HepG2 (cell line): ENCODE results near the gene EBP. TPM values are rescaled to one million over a fixed set of nuclear protein-coding genes. Genes with fewer than 3 reads are reported as not detected.

Experiments used
- ZNF354B ChIP-seq: sonication (generic); formaldehyde crosslinking; IDR thresholded peaks from 2 replicates; pipeline ENCODE4 v1.8.0; 2022; ENCODE audit warnings: mild to moderate bottlenecking, missing genetic modification reagents
- ZNF781 ChIP-seq: sonication (generic); formaldehyde crosslinking; IDR thresholded peaks from 2 replicates; pipeline ENCODE4 v1.5.1; 2020; ENCODE audit warnings: borderline replicate concordance, mild to moderate bottlenecking, missing genetic modification reagents; ENCODE audit errors: not compliant biosample characterization
- polyA plus RNA-seq, 8 experiments: library from polyadenylated mRNA; depleted of rRNA in 3 of 8; stranded (reverse) in 7 of 8; unstranded in 1 of 8; fragments of >200 nt; fragmentation: Illumina TruSeq in 4 of 8; extraction: Trizol in 4 of 8; gene quantifications; 2 replicates each; pipeline versions ENCODE4 v1.2.1 to v1.2.3, GENCODE V29; 2011 to 2016; ENCODE audit warnings: low read depth in 4 of 8, missing spikeins in 1 of 8, mixed read lengths in 1 of 8; ENCODE audit not compliant: insufficient read depth in 1 of 8
- total RNA-seq, 5 experiments: library from RNA; depleted of rRNA; stranded (reverse); fragments of >200 nt; fragmentation: Illumina TruSeq; extraction: Trizol; gene quantifications; 2 replicates each; pipeline ENCODE4 v1.2.3, GENCODE V29; 2016; ENCODE audit warnings: low read depth in 1 of 5
- TF ChIP-seq, protein P1 (sequence below): sonication (generic); formaldehyde crosslinking; IDR thresholded peaks from 2 replicates; pipeline ENCODE4 v1.5.0; 2020; ENCODE audit warnings: mild to moderate bottlenecking, missing genetic modification reagents, borderline replicate concordance
- TF ChIP-seq, protein P2 (sequence below): IDR thresholded peaks from 2 replicates; pipeline ENCODE4 v1.6.1; 2012; ENCODE audit warnings: low read length, improper control_type of control experiment
- TF ChIP-seq, protein P3 (sequence below): sonication (generic); formaldehyde crosslinking; IDR thresholded peaks from 2 replicates; pipeline ENCODE4 v1.9.0; 2021; ENCODE audit warnings: missing genetic modification reagents, borderline replicate concordance

Gene EBP
- total and polyA plus RNA-seq, 2 of the 13 experiments (the other 11 are each of a cell fraction or from before 2014, with no cell fraction given) = 106 to 260 TPM

DNA sequence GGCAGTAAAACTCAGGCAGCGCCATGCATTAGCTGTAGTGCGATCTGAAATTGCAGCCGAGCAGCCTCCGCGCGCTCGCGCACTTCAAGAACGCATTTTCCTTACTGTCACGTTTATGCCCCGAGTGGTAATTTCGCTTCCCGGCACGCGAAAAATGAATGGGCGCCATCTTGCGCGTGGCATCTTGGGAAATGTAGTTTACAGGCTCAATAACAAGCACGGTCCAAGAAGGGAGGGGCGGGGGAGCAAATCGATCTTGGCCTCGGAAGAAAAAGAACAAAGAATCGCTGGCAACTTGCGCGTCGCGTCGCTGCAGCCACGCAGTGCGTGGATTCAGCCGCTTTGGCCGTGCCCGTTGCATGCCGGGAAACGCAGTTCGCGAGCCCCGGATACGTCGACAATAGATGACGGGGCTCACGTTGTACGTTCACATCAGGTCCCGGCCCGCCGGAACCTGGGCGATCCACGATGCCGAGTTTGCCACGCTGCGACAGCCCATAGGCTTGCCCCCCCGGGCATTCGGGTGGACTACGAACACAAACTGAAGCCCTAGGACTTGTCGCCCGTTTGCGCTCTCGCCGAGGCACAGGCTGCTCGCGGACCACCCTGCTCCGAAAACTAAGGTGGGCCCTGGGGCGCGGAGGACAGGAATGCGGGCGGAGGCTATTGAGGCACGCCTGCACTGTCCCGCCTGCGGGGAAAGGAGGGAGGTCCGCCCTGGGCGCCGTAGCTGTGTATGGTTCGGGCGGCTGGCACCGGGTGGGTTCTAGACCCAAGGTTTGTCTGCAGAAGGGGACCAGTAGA, 45.6 kb upstream of the EBP start, which contains the start of gene FTSJ1 (continued):
- TF ChIP-seq, protein P1, sequence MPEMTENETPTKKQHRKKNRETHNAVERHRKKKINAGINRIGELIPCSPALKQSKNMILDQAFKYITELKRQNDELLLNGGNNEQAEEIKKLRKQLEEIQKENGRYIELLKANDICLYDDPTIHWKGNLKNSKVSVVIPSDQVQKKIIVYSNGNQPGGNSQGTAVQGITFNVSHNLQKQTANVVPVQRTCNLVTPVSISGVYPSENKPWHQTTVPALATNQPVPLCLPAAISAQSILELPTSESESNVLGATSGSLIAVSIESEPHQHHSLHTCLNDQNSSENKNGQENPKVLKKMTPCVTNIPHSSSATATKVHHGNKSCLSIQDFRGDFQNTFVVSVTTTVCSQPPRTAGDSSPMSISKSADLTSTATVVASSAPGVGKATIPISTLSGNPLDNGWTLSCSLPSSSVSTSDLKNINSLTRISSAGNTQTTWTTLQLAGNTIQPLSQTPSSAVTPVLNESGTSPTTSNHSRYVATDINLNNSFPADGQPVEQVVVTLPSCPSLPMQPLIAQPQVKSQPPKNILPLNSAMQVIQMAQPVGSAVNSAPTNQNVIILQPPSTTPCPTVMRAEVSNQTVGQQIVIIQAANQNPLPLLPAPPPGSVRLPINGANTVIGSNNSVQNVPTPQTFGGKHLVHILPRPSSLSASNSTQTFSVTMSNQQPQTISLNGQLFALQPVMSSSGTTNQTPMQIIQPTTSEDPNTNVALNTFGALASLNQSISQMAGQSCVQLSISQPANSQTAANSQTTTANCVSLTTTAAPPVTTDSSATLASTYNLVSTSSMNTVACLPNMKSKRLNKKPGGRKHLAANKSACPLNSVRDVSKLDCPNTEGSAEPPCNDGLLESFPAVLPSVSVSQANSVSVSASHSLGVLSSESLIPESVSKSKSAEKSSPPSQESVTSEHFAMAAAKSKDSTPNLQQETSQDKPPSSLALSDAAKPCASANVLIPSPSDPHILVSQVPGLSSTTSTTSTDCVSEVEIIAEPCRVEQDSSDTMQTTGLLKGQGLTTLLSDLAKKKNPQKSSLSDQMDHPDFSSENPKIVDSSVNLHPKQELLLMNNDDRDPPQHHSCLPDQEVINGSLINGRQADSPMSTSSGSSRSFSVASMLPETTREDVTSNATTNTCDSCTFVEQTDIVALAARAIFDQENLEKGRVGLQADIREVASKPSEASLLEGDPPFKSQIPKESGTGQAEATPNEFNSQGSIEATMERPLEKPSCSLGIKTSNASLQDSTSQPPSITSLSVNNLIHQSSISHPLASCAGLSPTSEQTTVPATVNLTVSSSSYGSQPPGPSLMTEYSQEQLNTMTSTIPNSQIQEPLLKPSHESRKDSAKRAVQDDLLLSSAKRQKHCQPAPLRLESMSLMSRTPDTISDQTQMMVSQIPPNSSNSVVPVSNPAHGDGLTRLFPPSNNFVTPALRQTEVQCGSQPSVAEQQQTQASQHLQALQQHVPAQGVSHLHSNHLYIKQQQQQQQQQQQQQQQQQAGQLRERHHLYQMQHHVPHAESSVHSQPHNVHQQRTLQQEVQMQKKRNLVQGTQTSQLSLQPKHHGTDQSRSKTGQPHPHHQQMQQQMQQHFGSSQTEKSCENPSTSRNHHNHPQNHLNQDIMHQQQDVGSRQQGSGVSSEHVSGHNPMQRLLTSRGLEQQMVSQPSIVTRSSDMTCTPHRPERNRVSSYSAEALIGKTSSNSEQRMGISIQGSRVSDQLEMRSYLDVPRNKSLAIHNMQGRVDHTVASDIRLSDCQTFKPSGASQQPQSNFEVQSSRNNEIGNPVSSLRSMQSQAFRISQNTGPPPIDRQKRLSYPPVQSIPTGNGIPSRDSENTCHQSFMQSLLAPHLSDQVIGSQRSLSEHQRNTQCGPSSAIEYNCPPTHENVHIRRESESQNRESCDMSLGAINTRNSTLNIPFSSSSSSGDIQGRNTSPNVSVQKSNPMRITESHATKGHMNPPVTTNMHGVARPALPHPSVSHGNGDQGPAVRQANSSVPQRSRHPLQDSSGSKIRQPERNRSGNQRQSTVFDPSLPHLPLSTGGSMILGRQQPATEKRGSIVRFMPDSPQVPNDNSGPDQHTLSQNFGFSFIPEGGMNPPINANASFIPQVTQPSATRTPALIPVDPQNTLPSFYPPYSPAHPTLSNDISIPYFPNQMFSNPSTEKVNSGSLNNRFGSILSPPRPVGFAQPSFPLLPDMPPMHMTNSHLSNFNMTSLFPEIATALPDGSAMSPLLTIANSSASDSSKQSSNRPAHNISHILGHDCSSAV (CRISPR knock-in tag) = no peak
- TF ChIP-seq ZNF781 (CRISPR knock-in tag) (no peak), ZNF354B (CRISPR knock-in tag) (no peak)
- TF ChIP-seq, protein P2, sequence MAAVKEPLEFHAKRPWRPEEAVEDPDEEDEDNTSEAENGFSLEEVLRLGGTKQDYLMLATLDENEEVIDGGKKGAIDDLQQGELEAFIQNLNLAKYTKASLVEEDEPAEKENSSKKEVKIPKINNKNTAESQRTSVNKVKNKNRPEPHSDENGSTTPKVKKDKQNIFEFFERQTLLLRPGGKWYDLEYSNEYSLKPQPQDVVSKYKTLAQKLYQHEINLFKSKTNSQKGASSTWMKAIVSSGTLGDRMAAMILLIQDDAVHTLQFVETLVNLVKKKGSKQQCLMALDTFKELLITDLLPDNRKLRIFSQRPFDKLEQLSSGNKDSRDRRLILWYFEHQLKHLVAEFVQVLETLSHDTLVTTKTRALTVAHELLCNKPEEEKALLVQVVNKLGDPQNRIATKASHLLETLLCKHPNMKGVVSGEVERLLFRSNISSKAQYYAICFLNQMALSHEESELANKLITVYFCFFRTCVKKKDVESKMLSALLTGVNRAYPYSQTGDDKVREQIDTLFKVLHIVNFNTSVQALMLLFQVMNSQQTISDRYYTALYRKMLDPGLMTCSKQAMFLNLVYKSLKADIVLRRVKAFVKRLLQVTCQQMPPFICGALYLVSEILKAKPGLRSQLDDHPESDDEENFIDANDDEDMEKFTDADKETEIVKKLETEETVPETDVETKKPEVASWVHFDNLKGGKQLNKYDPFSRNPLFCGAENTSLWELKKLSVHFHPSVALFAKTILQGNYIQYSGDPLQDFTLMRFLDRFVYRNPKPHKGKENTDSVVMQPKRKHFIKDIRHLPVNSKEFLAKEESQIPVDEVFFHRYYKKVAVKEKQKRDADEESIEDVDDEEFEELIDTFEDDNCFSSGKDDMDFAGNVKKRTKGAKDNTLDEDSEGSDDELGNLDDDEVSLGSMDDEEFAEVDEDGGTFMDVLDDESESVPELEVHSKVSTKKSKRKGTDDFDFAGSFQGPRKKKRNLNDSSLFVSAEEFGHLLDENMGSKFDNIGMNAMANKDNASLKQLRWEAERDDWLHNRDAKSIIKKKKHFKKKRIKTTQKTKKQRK = no peak
- TF ChIP-seq, protein P3, sequence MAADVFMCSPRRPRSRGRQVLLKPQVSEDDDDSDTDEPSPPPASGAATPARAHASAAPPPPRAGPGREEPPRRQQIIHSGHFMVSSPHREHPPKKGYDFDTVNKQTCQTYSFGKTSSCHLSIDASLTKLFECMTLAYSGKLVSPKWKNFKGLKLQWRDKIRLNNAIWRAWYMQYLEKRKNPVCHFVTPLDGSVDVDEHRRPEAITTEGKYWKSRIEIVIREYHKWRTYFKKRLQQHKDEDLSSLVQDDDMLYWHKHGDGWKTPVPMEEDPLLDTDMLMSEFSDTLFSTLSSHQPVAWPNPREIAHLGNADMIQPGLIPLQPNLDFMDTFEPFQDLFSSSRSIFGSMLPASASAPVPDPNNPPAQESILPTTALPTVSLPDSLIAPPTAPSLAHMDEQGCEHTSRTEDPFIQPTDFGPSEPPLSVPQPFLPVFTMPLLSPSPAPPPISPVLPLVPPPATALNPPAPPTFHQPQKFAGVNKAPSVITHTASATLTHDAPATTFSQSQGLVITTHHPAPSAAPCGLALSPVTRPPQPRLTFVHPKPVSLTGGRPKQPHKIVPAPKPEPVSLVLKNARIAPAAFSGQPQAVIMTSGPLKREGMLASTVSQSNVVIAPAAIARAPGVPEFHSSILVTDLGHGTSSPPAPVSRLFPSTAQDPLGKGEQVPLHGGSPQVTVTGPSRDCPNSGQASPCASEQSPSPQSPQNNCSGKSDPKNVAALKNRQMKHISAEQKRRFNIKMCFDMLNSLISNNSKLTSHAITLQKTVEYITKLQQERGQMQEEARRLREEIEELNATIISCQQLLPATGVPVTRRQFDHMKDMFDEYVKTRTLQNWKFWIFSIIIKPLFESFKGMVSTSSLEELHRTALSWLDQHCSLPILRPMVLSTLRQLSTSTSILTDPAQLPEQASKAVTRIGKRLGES (CRISPR knock-in tag) = no peak
